Ishikawa (cell line): Measurements from ENCODE around the gene PLEKHA6.

ENCODE experiments used
- CEBPB ChIP-seq: IDR thresholded peaks from 2 replicates; pipeline ENCODE4 v1.6.1; 2012
- CREB1 ChIP-seq: IDR thresholded peaks from 2 replicates; pipeline ENCODE4 v1.6.1; 2012; ENCODE audit warnings: low read depth
- EGR1 ChIP-seq: IDR thresholded peaks from 2 replicates; pipeline ENCODE4 v1.6.1; 2012
- EP300 ChIP-seq: IDR thresholded peaks from 2 replicates; pipeline ENCODE4 v1.6.1; 2012; ENCODE audit warnings: borderline replicate concordance
- FOXM1 ChIP-seq: IDR thresholded peaks from 2 replicates; pipeline ENCODE4 v1.6.1; 2012; ENCODE audit warnings: low read depth, borderline replicate concordance
- NFIC ChIP-seq: IDR thresholded peaks from 2 replicates; pipeline ENCODE4 v1.6.1; 2012
- RAD21 ChIP-seq: IDR thresholded peaks from 2 replicates; pipeline ENCODE4 v1.6.1; 2012; ENCODE audit warnings: low read depth
- TAF1 ChIP-seq: IDR thresholded peaks from 2 replicates; pipeline ENCODE4 v1.6.1; 2012; ENCODE audit warnings: low read depth, mild to moderate bottlenecking
- ZBTB7A ChIP-seq: IDR thresholded peaks from 2 replicates; pipeline ENCODE4 v1.6.1; 2012; ENCODE audit warnings: low read depth
- TF ChIP-seq, protein P1 (sequence below): IDR thresholded peaks from 2 replicates; pipeline ENCODE4 v1.6.1; 2012
- TF ChIP-seq, protein P2 (sequence below): IDR thresholded peaks from 2 replicates; pipeline ENCODE4 v1.6.1; 2012
- TF ChIP-seq, protein P3 (sequence below): IDR thresholded peaks from 2 replicates; pipeline ENCODE4 v1.6.1; 2012; ENCODE audit warnings: low read depth, mild to moderate bottlenecking

DNA sequence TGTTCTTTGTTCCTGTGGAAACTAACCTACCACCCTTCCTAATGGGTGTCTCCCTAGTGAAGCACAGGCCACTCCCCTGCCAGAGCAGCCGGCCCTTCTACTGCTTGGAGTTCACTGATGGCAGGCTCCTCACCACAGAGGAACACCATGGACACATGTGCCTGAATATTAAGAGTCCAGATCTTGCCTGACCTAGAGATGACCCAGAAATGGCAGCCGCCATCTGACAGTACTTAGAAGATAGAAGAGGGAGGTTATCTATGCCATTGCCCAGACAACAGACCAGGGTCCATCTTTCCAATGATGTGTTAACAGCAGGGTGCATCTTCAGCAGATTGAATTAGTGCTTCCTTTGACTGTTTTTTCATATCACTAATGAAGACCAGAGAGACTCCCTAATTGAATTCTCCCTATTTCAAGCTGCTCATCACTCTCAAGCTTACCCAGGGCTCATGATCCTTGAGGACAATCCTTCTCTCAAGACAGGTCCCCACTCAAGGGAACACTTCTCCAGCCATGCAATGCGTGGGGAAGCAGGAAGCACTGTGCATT, 59.8 kb downstream of the PLEKHA6 start:
- TF ChIP-seq, protein P1, sequence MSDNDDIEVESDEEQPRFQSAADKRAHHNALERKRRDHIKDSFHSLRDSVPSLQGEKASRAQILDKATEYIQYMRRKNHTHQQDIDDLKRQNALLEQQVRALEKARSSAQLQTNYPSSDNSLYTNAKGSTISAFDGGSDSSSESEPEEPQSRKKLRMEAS: no peak
- TF ChIP-seq ZBTB7A: no peak
- no peak for TF ChIP-seq CREB1
- TF ChIP-seq, protein P2, sequence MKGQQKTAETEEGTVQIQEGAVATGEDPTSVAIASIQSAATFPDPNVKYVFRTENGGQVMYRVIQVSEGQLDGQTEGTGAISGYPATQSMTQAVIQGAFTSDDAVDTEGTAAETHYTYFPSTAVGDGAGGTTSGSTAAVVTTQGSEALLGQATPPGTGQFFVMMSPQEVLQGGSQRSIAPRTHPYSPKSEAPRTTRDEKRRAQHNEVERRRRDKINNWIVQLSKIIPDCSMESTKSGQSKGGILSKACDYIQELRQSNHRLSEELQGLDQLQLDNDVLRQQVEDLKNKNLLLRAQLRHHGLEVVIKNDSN: no peak
- no peak for TF ChIP-seq TAF1
- TF ChIP-seq NFIC: no peak
- TF ChIP-seq, protein P3, sequence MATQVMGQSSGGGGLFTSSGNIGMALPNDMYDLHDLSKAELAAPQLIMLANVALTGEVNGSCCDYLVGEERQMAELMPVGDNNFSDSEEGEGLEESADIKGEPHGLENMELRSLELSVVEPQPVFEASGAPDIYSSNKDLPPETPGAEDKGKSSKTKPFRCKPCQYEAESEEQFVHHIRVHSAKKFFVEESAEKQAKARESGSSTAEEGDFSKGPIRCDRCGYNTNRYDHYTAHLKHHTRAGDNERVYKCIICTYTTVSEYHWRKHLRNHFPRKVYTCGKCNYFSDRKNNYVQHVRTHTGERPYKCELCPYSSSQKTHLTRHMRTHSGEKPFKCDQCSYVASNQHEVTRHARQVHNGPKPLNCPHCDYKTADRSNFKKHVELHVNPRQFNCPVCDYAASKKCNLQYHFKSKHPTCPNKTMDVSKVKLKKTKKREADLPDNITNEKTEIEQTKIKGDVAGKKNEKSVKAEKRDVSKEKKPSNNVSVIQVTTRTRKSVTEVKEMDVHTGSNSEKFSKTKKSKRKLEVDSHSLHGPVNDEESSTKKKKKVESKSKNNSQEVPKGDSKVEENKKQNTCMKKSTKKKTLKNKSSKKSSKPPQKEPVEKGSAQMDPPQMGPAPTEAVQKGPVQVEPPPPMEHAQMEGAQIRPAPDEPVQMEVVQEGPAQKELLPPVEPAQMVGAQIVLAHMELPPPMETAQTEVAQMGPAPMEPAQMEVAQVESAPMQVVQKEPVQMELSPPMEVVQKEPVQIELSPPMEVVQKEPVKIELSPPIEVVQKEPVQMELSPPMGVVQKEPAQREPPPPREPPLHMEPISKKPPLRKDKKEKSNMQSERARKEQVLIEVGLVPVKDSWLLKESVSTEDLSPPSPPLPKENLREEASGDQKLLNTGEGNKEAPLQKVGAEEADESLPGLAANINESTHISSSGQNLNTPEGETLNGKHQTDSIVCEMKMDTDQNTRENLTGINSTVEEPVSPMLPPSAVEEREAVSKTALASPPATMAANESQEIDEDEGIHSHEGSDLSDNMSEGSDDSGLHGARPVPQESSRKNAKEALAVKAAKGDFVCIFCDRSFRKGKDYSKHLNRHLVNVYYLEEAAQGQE: no peak
- TF ChIP-seq CEBPB: no peak
- no peak for TF ChIP-seq EP300
- no peak for TF ChIP-seq EGR1
- no peak for TF ChIP-seq FOXM1
- no peak for TF ChIP-seq RAD21
